SU-DHL-6 (cell line): ENCODE results near the gene KLHL29.

ENCODE experiments used
- H2AFZ ChIP-seq: fragments of 200-600 bp; sonication (generic); 2 replicates; pipeline ENCODE4 v1.6.1; 2014; ENCODE audit warnings: low read depth, mild to moderate bottlenecking, moderate library complexity, mixed read lengths, antibody characterized with exemption, low read length; ENCODE audit not compliant: severe bottlenecking
- H3F3A ChIP-seq: fragments of 200-600 bp; shearing (Covaris generic); 2 replicates; pipeline ENCODE4 v1.6.0; 2016; ENCODE audit warnings: antibody characterized with exemption, mild to moderate bottlenecking; ENCODE audit not compliant: insufficient read depth
- H3K27ac ChIP-seq: fragments of 200-600 bp; sonication (generic); 2 replicates; pipeline ENCODE4 v1.5.1; 2016; ENCODE audit warnings: low read depth, mild to moderate bottlenecking, low read length, moderate library complexity, mixed read lengths
- H3K27me3 ChIP-seq: fragments of 200-600 bp; sonication (generic), shearing (Covaris generic); 2 replicates; pipeline ENCODE4 v1.6.0; 2014; ENCODE audit warnings: mild to moderate bottlenecking, low read length
- H3K36me3 ChIP-seq: fragments of 200-600 bp; sonication (generic); 2 replicates; pipeline ENCODE4 v1.6.1; 2014; ENCODE audit warnings: mild to moderate bottlenecking, low read length, mixed read lengths
- H3K4me2 ChIP-seq: fragments of 300-600, 200-600 bp; shearing (Covaris generic), sonication (generic); 2 replicates; pipeline ENCODE4 v1.6.0; 2014; ENCODE audit warnings: low read length, low read depth, mild to moderate bottlenecking; ENCODE audit not compliant: poor library complexity, severe bottlenecking
- H3K4me3 ChIP-seq: fragments of 200-600 bp; sonication (generic); 2 replicates; pipeline ENCODE4 v1.5.1; 2014; ENCODE audit warnings: antibody characterized with exemption, low read length, mild to moderate bottlenecking, mixed read lengths; ENCODE audit not compliant: insufficient read depth, poor library complexity, severe bottlenecking
- H3K79me2 ChIP-seq: fragments of 200-600 bp; sonication (generic); 2 replicates; pipeline ENCODE4 v1.6.1; 2014; ENCODE audit warnings: mild to moderate bottlenecking, low read length, moderate library complexity; ENCODE audit not compliant: insufficient read depth
- H3K9ac ChIP-seq: fragments of 200-600 bp; sonication (generic); 2 replicates; pipeline ENCODE4 v1.7.0; 2014; ENCODE audit warnings: mild to moderate bottlenecking, low read length
- H3K9me2 ChIP-seq: fragments of 200-600 bp; sonication (generic); replicated peaks from 2 replicates; pipeline ENCODE4 v1.6.1; 2014; ENCODE audit warnings: low read length; ENCODE audit not compliant: insufficient read depth
- H3K9me3 ChIP-seq: fragments of 200-600 bp; sonication (generic); 2 replicates; pipeline ENCODE4 v1.6.1; 2014; ENCODE audit warnings: low read length, mixed read lengths; ENCODE audit not compliant: insufficient read depth
- H4K20me1 ChIP-seq: fragments of 200-600 bp; sonication (generic); 2 replicates; pipeline ENCODE4 v1.6.1; 2014; ENCODE audit warnings: low read depth, mild to moderate bottlenecking, antibody characterized with exemption, low read length, moderate library complexity, mixed read lengths
- EZH2phosphoT487 ChIP-seq: fragments of 200-600 bp; sonication (generic), shearing (Covaris generic); conservative IDR thresholded peaks from 2 replicates; pipeline ENCODE4 v1.6.1; 2018; ENCODE audit warnings: mild to moderate bottlenecking, antibody characterized with exemption, low read length, moderate library complexity, mixed read lengths
- TF ChIP-seq, protein P1 (sequence below): fragments of 200-600 bp; sonication (generic); IDR thresholded peaks from one replicate; pipeline ENCODE4 v1.5.1; 2017; ENCODE audit warnings: antibody characterized with exemption, mild to moderate bottlenecking, low read length, moderate library complexity; ENCODE audit not compliant: insufficient read depth, poor library complexity, severe bottlenecking

Gene KLHL29

DNA sequence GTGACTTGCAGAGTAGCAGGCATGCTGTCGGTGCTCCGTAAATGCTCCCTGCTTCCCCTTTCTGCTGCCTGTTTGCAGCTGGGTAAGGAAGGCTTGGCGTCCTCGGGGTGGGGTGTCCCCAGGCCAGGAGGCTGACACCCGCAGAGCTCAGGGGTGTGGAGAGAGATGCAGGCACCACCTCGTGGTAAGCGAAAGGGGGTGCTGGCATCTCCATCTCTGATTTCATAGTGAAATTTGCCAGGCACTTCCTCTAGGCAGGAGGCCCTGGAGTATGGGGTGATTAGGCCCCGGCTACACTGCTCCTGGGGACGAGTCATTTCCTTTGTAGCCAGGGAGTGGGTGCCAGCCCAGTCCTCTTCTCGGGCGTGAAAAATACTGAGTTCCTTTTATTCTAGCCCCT lies 160.4 kb downstream of the KLHL29 start:
- no peak for TF ChIP-seq EZH2phosphoT487
- TF ChIP-seq, protein P1, sequence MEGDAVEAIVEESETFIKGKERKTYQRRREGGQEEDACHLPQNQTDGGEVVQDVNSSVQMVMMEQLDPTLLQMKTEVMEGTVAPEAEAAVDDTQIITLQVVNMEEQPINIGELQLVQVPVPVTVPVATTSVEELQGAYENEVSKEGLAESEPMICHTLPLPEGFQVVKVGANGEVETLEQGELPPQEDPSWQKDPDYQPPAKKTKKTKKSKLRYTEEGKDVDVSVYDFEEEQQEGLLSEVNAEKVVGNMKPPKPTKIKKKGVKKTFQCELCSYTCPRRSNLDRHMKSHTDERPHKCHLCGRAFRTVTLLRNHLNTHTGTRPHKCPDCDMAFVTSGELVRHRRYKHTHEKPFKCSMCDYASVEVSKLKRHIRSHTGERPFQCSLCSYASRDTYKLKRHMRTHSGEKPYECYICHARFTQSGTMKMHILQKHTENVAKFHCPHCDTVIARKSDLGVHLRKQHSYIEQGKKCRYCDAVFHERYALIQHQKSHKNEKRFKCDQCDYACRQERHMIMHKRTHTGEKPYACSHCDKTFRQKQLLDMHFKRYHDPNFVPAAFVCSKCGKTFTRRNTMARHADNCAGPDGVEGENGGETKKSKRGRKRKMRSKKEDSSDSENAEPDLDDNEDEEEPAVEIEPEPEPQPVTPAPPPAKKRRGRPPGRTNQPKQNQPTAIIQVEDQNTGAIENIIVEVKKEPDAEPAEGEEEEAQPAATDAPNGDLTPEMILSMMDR = no peak
- Histone ChIP-seq H2AFZ (no peak overlapping the region), H3K27ac (no peak overlapping the region), H4K20me1 (no peaks in the 10 kb centered on the region), H3K27me3 (no peaks in the 10 kb centered on the region), H3K9ac (no peak overlapping the region), H3F3A (no peaks in the 10 kb centered on the region), H3K9me2 (no peaks in the 10 kb centered on the region), H3K9me3 (no peaks in the 10 kb centered on the region), H3K4me3 (no peak overlapping the region), H3K36me3 (no peaks in the 10 kb centered on the region), H3K4me2 (no peak overlapping the region), H3K79me2 (no peaks in the 10 kb centered on the region)

DNA sequence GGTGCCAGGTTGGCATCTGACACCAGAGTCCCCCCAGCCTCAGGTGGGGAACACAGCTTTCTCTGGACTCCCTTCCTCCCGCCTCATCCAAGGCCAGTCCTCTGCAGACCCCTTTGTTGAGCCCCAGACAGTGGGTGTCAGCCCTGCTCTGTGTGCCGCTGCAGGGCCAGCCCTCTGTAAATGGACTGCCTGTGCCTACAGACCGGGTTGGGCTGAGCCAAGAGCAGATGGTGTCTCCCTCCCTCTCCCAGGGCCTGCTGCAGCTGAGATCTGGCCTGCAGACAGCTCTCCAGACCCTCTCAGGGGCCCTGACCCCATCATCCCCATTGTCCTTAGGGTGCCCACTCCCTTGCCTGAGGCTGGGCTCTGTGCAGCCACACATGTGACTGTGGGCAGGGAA lies 160.8 kb downstream of the KLHL29 start:
- H3K9me2 ChIP-seq = no peaks in the 10 kb centered on the region
- H3K4me3 ChIP-seq = no peak overlapping the region
- no peaks in the 10 kb centered on the region for H3F3A ChIP-seq
- H3K36me3 ChIP-seq = no peaks in the 10 kb centered on the region
- no peak overlapping the region for H3K9ac ChIP-seq
- TF ChIP-seq, protein P1 = no peak
- TF ChIP-seq EZH2phosphoT487 = no peak
- H3K9me3 ChIP-seq = no peaks in the 10 kb centered on the region
- no peak overlapping the region for H2AFZ ChIP-seq
- H4K20me1 ChIP-seq = no peaks in the 10 kb centered on the region
- no peak overlapping the region for H3K27ac ChIP-seq
- no peak overlapping the region for H3K4me2 ChIP-seq
- no peaks in the 10 kb centered on the region for H3K27me3 ChIP-seq
- no peaks in the 10 kb centered on the region for H3K79me2 ChIP-seq

DNA sequence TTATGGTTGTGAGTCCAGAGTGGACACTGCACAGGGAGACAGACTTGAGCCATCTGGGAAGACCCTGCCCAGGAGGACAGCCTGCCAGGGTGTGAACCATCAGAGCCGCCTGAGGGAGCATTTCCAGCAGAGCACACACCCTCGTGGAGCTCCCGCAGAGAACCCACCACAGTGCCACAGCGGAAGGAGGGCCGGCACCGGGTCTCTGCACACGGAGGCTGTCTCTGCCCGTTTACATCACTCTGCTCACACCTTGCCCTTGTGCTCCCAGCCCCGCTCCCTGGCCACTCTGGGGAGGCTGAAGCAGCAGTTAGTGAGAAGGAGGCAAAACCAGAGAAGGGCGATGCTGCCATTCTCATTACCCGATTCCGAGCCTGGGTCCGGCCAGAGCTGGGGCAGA lies 161.9 kb downstream of the KLHL29 start:
- H3K4me2 ChIP-seq = no peak overlapping the region

More for the DNA sequence above, 161.9 kb downstream of the KLHL29 start:
- no peaks in the 10 kb centered on the region for H3K9me2 ChIP-seq
- no peaks in the 10 kb centered on the region for H3F3A ChIP-seq
- no peaks in the 10 kb centered on the region for H3K9me3 ChIP-seq
- H3K4me3 ChIP-seq = no peak overlapping the region
- H3K27me3 ChIP-seq = no peaks in the 10 kb centered on the region
- TF ChIP-seq, protein P1 = no peak
- no peak for TF ChIP-seq EZH2phosphoT487
- H4K20me1 ChIP-seq = no peaks in the 10 kb centered on the region
- H3K27ac ChIP-seq = no peak overlapping the region
- no peak overlapping the region for H2AFZ ChIP-seq
- H3K9ac ChIP-seq = no peak overlapping the region
- no peaks in the 10 kb centered on the region for H3K79me2 ChIP-seq
- H3K36me3 ChIP-seq = no peaks in the 10 kb centered on the region
